Measurements from ENCODE around the gene POT1.
A peak's percentile ranks its signal among the peaks of the same experiment; 100 is the strongest.

Gene POT1

GRCh38 chr7:124792696-124793095 is 136.9 kb downstream of the POT1 start:
- no peak for TF ChIP-seq ZFX (IDR thresholded peaks at IDR 0.05)
- no peak for TF ChIP-seq CTCF (conservative IDR thresholded peaks at IDR 0.05)
- H3K27ac ChIP-seq = no peak overlapping the region

GRCh38 chr7:124792002-124792401 is 137.6 kb downstream of the POT1 start:
- no peak overlapping the region for H3K27ac ChIP-seq

GRCh38 chr7:124791426-124791825 is 138.2 kb downstream of the POT1 start:
- no peak overlapping the region for H3K27ac ChIP-seq
- TF ChIP-seq ZFX (IDR thresholded peaks at IDR 0.05) (no peak), CTCF (conservative IDR thresholded peaks at IDR 0.05) (no peak)

More at GRCh38 chr7:124792002-124792401, 137.6 kb downstream of the POT1 start:
- no peak for TF ChIP-seq ZFX (IDR thresholded peaks at IDR 0.05)
- TF ChIP-seq CTCF (conservative IDR thresholded peaks at IDR 0.05) = no peak

- H3K27ac ChIP-seq = no peak overlapping the region
- TF ChIP-seq ZFX (IDR thresholded peaks at IDR 0.05) = no peak
These were observed 139.0 kb downstream of the POT1 start for GRCh38 chr7:124790645-124791044.

GRCh38 chr7:124785994-124786393 is 143.6 kb downstream of the POT1 start:
- TF ChIP-seq CTCF (conservative IDR thresholded peaks at IDR 0.05) = no peak
- no peak for TF ChIP-seq ZFX (IDR thresholded peaks at IDR 0.05)
- no peak overlapping the region for H3K27ac ChIP-seq

GRCh38 chr7:124784879-124785818 is 144.5 kb downstream of the POT1 start:
- TF ChIP-seq ZFX (IDR thresholded peaks at IDR 0.05) (no peak), CTCF (conservative IDR thresholded peaks at IDR 0.05) (peak; percentile 96)
- H3K27ac ChIP-seq = no peak overlapping the region

- H3K27ac ChIP-seq = no peak overlapping the region
These were observed 146.4 kb downstream of the POT1 start for GRCh38 chr7:124783271-124783670.

More at GRCh38 chr7:124783271-124783670, 146.4 kb downstream of the POT1 start:
- TF ChIP-seq ZFX (IDR thresholded peaks at IDR 0.05) (no peak), CTCF (conservative IDR thresholded peaks at IDR 0.05) (no peak)

All from C4-2B (cell line).